Cardiac ventricle fibroblast (primary cell): ENCODE results near the gene GSTT2B. TPM values are rescaled to one million over a fixed set of nuclear protein-coding genes. Genes with fewer than 3 reads are reported as not detected.

Experiments
- total RNA-seq: library from RNA; depleted of rRNA; stranded (reverse); fragments of >200 nt; gene quantifications from 2 replicates; pipeline ENCODE4 v1.2.3, GENCODE V29; 2015

Gene GSTT2B
- total RNA-seq, result 1.4 and 1.8 TPM in 2 replicates

GRCh38 chr22:23961084-23961771, at the start of gene GSTT2B:
Gene GSTT2B (minus strand): TSS chr22:23961195. CDS start chr22:23961131, 64 bp downstream.

GRCh38 chr22:24005201-24005600, 44.2 kb upstream of the GSTT2B start, which contains the start of gene GSTT4:
Gene GSTT4 (minus strand): TSS chr22:24005453. CDS start chr22:24005356, 97 bp downstream.

GRCh38 chr22:23979557-23980240, 18.7 kb upstream of the GSTT2B start, which contains the start of gene GSTT2:
Gene GSTT2 (plus strand): TSS chr22:23980134.

DNA sequence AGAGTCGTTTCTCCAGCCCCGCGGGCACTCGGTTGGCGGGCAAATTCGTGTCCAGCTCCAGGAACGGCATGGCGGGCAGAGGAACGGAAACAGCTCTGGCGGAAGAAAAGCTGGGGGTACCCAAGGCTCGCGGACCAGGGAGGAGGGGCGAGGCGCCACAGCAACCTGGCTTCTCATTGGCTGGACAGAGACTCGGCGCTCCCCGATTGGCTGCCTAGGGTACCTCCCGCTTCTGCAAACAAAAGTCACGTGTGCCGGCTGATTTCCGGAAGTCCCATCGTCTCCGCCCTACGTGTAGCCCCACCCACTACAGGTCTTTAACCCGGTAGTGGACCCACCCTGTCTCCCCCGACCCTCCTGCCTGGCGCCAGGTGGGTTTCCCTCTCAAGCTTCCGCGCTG, 13.3 kb upstream of the GSTT2B start, which contains the start of gene DDT:
Gene DDT (minus strand): TSS at position 97 of the 400 bp plus-strand sequence. CDS start 27 bp downstream, at position 70.

DNA sequence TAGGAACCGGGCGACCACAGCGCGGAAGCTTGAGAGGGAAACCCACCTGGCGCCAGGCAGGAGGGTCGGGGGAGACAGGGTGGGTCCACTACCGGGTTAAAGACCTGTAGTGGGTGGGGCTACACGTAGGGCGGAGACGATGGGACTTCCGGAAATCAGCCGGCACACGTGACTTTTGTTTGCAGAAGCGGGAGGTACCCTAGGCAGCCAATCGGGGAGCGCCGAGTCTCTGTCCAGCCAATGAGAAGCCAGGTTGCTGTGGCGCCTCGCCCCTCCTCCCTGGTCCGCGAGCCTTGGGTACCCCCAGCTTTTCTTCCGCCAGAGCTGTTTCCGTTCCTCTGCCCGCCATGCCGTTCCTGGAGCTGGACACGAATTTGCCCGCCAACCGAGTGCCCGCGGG, 5.6 kb upstream of the GSTT2B start, which contains the start of gene DDTL:
Gene DDTL (plus strand): TSS at position 321 of the 400 bp plus-strand sequence. CDS start 27 bp downstream, at position 348.

Other genes with a start within 250 kb of the GSTT2B start
- 4.4 and 5.3 TPM in 2 replicates for gene ZNF70, start 210.1 kb downstream of the GSTT2B start, total RNA-seq
- gene VPREB3, start 206.8 kb downstream of the GSTT2B start, total RNA-seq, result not detected in 2 replicates
- not detected in 2 replicates for gene C22orf15, start 198.2 kb downstream of the GSTT2B start, total RNA-seq
- 0.29 TPM in 1 of 2 replicates, not detected in the other for gene CHCHD10, start 193.2 kb downstream of the GSTT2B start, total RNA-seq
- 6.2 and 8.5 TPM in 2 replicates for gene MMP11, start 188.3 kb downstream of the GSTT2B start, total RNA-seq
- gene SMARCB1, start 174.2 kb downstream of the GSTT2B start, total RNA-seq, result 60.0 and 71.9 TPM in 2 replicates
- gene DERL3, start 122.2 kb downstream of the GSTT2B start, total RNA-seq, result 0.06 TPM in 1 of 2 replicates, not detected in the other
- gene SLC2A11, start 103.3 kb downstream of the GSTT2B start, total RNA-seq, result 5.2 and 5.3 TPM in 2 replicates
- 800 and 820 TPM in 2 replicates for gene MIF, start 66.8 kb downstream of the GSTT2B start, total RNA-seq
- 0.87 TPM in 1 of 2 replicates, not detected in the other for gene DDTL, start 5.7 kb upstream of the GSTT2B start, total RNA-seq
- gene DDT, start 13.2 kb upstream of the GSTT2B start, total RNA-seq, result 126 and 128 TPM in 2 replicates
- not detected in 2 replicates for gene GSTT2, start 18.9 kb upstream of the GSTT2B start, total RNA-seq
- gene GSTT4, start 44.3 kb upstream of the GSTT2B start, total RNA-seq, result not detected in 2 replicates
- gene CABIN1, start 50.1 kb upstream of the GSTT2B start, total RNA-seq, result 24.9 and 25.3 TPM in 2 replicates
- gene SUSD2, start 220.3 kb upstream of the GSTT2B start, total RNA-seq, result 43.9 and 50.7 TPM in 2 replicates